GM12874 (cell line): ENCODE measurements around the gene NPEPPS.

Source experiments
- CTCF ChIP-seq: IDR thresholded peaks from 2 replicates; pipeline ENCODE4 v1.5.1; 2011; ENCODE audit warnings: low read depth, mild to moderate bottlenecking, control low read depth, low read length, moderate library complexity; ENCODE audit not compliant: insufficient read depth

The NPEPPS gene

GRCh38 chr17:47665655-47666054 lies 134.7 kb downstream of the NPEPPS start:
- no peak for TF ChIP-seq CTCF

- no peak for TF ChIP-seq CTCF
These were observed 138.2 kb downstream of the NPEPPS start for GRCh38 chr17:47669081-47669480.

GRCh38 chr17:47670064-47670463 lies 139.2 kb downstream of the NPEPPS start:
- no peak for TF ChIP-seq CTCF
